NCI-H1694 treated with DMSO at 0.1 percent for 48 hours (cell line): ENCODE measurements around the gene CDADC1.
"Not testable (repeated sequence)": the region's sequence is repeated elsewhere in the genome, so short reads cannot be mapped to it uniquely, and the experiment has no call there.

Experiments
- DNase-seq: peaks from one replicate; lab custom pipeline; 2025; lab: John Stamatoyannopoulos, UW

CDADC1 gene

DNA sequence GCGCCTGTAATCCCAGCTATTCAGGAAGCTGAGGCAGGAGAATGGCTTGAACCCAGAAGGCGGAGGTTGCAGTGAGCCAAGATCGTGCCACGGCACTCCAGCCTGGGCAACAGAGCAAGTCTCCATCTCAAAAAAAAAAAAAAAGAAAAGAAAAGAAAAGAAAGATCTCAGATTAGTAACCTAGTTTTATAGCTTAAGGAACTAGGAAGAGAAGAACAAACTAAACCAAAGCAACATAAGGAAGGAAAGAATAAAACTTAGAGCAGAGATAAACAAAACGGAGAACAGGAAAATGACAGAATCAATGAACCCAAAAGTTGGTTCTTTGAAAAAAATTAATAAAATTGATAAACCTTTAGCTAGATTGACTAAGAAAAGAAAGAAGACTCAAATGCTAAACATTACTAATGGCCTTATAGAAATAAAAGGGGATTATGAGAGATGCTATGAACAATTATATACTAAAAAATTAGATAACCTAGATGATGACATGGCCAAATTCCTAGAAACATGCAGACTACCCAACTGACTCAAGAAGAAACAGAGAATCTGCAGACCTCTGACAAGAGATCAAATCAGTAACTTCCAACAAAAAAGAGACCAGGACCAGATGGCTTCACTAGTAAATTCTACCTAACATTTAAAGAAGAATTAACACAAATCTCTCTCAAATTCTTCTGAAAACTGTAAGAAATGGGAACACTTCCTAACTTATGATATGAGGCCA, 68.2 kb downstream of the CDADC1 start:
- no peak for DNase-seq

GRCh38 chr13:49319551-49319950, 71.8 kb downstream of the CDADC1 start:
- DNase-seq, result no peak

DNA sequence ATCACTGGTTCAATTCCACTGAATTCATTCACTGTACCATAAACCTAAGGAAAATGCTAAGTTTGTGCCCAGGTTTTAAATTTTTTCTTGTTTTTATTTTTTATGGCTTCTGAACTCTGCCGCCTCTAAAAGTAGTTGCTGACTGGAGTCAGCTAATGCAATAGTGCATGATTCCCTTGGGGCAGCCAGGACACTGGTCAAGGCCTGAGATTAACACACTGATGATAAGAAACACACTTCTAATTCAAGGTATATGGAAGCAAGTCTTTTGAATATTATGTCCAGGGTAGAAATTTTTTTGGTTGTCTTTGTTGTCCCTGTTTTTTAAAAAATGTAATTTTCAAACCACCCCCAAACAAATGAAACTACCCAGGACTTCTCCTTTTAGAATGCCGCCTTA, 72.2 kb downstream of the CDADC1 start:
- DNase-seq, result no peak

DNA sequence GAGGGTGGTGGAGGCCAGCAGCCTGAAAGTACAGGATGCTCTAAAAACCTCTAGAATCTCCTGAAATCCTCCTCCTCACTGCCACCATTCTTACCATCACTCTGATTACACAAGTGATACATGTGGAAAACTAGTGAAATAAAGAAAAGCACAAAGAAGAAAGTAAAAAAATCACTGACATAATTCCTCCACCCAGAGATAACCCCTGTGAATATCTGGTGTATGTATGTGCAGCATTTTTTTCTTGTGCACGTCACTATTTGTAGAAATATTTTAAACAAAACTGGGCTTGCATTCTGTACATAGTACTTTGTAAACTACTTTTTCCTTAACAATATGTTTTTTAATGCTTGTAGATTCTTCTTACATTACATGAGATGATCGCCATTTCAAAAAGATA, 73.2 kb downstream of the CDADC1 start:
- no peak for DNase-seq

DNA sequence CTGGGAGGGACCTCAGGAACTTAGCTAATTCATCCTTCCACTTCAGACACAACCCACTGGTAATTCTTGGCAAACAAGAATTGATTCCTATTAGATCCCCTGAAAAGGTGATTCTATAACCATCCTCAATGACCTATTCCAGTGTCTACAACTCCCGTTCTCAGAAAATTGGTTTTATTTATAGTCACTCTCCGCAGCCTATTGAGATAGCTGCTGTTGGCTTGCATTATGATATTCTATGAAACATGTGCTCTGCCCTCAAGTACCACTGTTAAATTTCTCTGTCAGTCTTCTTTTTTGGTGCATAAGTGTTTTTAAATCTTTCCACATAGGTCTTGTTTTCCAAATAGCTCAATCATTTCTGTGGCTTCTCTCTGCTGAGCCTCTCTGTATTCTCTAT, 75.0 kb downstream of the CDADC1 start:
- no peak for DNase-seq

GRCh38 chr13:49323344-49323743, 75.6 kb downstream of the CDADC1 start:
- no peak for DNase-seq

DNA sequence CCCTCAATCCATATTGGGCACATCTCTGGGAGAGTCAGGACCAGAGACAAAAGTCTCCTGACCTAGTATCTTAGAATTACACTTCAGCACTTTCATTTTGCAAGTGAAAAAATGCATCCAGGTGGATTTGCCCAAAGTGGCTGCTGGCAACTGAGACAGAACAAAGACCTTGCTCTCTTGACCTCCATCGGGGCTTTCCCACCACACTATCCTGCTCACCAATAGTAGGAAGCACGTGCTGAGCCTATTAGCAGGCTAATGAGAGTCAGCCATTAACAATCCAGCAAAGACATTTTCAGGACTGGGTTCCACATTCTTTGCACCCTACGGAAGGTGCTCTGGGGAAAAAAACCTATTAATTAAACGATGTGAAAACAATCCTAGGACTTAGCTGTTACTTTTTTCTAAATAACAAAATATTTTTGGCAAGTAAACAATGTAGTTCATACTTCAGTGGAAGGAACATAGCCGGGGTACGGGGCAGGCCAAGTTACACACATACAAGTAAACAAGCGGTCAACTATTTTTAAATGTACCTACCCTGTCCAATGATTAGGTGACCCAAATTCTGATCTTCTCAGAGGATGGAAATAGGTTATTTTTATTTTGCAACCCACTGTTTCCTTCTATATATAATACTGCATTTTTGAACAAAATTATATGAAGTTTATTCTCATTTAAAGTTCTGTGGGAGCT, 78.6 kb downstream of the CDADC1 start:
- DNase-seq, result no peak

GRCh38 chr13:49327145-49327544, 79.4 kb downstream of the CDADC1 start:
- not testable (repeated sequence) for DNase-seq

- DNase-seq, result no peak
Measured at GRCh38 chr13:49329831-49330545, 82.3 kb downstream of the CDADC1 start.

- no peak for DNase-seq
Measured at GRCh38 chr13:49330546-49330864, 82.8 kb downstream of the CDADC1 start.

- DNase-seq, result no peak
Measured at GRCh38 chr13:49336655-49337054, 88.9 kb downstream of the CDADC1 start.

DNA sequence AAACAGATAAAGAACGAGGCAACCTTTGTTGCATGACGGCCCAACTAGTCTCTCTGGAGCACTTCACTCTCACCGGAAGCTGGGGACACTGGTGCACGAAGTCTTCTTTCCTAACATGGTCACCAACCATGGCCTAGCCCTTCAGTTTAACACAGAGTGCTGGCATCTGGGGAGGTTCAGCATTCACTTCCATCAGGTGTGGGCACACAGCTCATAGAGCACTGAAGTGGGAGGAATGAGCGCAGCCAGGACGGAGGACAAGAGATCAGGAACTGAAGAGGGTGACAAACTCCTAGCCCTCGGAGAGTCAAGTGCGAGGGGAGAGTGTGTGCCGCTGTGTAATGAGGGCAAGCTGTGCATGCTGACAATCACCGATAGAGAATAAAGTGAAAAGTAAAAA, 92.4 kb downstream of the CDADC1 start:
- no peak for DNase-seq

GRCh38 chr13:49341517-49341916, 93.8 kb downstream of the CDADC1 start:
- no peak for DNase-seq

DNA sequence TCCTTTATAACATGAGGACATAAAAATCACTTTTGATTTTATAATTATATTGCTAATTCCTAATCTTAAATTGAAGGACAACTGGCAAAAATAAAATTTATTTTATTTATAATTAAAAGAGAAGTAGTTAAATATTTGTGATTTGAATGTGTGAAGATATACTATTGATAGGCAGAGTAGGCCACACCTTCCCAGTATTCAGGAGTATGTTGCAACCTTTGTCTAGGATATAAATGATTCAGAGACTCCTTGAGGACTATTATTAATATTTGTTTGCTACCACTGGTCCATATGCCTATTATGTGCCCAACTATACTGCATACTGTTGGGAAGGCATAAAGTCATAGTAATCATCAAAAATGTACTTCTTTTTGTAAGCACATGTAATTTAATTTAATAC, 94.2 kb downstream of the CDADC1 start:
- DNase-seq, result no peak

- DNase-seq, result no peak
Measured at GRCh38 chr13:49342454-49342853, 94.7 kb downstream of the CDADC1 start.
